GM21390 (cell line): ENCODE results near the gene TMEM134.

Experiments used
- ATAC-seq: cut with Tn5 transposase; IDR thresholded peaks from one replicate; pipeline ENCODE4 v1.9.1; 2021; ENCODE audit not compliant: unreplicated experiment

The TMEM134 gene

DNA sequence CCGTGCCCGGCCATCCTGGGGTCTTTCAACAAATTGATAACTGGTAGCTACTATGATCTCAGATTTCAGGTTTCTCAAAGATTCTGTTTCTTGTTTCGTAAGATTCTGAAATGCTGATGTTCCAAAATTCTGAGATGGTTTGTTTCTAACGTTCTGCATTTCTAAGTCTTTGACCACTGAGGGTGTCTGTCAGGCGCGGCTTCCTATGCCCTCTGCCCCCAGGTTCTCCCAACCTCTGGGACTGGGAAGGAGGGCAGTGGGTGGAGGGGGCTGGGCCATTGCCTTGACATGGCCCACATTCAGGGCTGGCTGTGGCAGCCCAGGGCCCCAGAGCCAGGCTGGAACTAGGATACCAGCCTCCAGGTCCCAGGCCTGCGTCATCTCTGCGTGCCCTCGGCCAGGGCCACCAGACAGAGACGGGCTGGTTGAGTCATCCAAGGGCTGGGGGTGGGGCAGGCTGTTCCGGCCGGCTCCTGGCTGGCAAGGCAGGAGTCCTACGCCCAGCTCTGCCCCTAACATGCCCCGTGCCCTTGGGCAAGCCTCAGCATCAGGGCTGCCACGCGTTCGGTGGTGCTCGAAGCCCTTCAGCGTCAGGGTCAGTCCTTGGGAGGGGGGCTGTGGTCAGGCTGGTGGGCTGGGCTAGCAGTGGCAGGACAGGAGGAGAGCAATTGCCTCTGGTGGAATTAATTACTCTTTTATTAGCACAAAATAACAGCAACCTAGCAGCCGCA lies 5.2 kb downstream of the TMEM134 start:
- ATAC-seq, result no peak

- ATAC-seq, result no peak
These were observed 5.9 kb downstream of the TMEM134 start for GRCh38 chr11:67463186-67463585.

GRCh38 chr11:67458266-67458665 lies 10.8 kb downstream of the TMEM134 start:
- ATAC-seq, result no peak

- no peak for ATAC-seq
These were observed 11.6 kb downstream of the TMEM134 start for GRCh38 chr11:67457453-67457852.

GRCh38 chr11:67456068-67456705 lies 12.9 kb downstream of the TMEM134 start:
- ATAC-seq, result no peak

- ATAC-seq, result no peak
These were observed 14.0 kb downstream of the TMEM134 start, which contains the start of gene CABP4 for GRCh38 chr11:67455054-67455453. Gene CABP4 (plus strand): TSS chr11:67455354. CDS start chr11:67455424, 70 bp downstream.

DNA sequence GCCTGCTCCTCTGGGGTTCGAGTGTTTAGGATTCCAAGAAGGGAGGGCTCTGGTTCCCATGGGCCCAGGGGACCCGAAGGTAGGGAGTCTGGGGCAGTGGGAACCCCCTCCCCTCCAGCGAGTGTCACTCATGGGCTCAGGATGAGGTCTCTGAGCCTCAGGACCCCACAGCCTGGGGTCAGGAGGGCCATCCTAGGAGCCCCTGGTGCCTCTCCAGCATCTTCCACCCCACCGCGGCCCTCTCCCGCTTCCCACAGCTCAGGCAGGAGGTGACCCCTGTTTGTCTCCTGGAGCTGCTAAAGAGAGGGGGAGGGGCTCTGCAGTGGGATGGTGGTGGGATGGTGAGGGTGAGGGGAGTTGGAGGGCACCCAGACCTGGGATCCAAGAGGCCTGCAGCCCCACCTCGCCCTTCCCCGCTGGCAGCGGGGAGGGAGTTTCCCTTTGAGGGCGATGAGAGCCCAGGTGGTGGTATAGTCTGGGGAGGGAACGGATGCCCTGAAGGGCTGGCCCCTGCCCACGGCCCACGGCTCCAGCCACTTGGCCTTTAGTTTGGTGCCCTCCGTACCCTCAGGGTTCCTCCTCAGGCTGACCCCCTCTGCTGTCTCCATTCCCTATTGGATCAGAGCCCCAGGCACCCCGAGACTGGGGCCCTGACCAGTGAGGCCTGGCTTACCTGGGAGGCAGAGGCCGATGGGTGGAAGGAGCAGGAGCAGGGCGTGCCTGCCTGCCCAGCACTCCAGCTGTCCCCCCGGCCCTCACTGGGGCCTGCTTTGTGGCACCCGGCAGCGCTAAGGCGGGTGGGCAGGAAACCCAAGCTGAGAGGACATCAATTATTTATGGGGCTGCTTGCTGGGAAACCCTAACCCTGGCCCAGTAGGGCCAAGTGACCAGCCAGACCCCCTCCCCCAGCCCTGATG lies 15.0 kb downstream of the TMEM134 start:
- no peak for ATAC-seq

- ATAC-seq, result no peak
These were observed 16.7 kb downstream of the TMEM134 start, which contains the start of gene GPR152 for GRCh38 chr11:67452141-67452952. Gene GPR152 (minus strand): TSS chr11:67452729. CDS start chr11:67452724, 5 bp downstream.

- ATAC-seq, result no peak
These were observed 17.4 kb downstream of the TMEM134 start for GRCh38 chr11:67451658-67451976.

GRCh38 chr11:67450796-67451657 lies 18.0 kb downstream of the TMEM134 start:
- ATAC-seq, result no peak

DNA sequence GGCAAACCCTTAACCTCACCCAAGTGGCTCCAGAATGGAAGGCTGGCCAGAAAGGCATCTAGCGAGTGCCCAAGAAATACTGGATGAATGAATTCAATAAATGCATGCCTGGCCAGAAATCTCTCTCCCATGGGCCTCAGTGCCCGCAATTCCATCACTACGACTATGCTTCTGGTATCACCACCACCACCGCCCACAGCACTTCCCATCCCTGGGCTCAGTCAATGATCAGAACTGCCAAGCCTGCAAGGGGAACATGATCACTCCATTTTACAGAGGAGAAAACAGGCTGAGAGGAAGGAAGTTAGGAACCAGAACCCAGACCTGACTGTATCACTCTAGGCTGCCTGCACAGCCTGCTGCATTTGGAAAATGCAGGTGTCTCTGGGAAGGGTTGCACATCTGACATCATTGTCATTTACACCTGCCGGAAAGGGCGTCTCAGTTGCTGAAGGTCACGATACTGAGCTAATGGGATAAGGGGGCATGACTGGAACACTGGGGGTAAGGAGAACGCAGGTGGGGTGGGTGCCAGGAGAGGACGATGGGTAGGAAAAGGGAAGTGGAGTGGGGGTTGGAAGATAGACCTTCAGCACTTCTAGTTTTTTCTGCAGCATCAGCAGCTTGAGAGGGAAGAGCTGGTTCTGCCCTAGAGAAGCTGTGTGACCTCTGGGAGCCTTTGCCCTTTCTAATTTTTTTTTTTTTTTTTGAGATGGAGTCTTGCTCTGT lies 19.8 kb downstream of the TMEM134 start:
- ATAC-seq, result no peak

GRCh38 chr11:67448220-67448609 lies 20.8 kb downstream of the TMEM134 start:
- no peak for ATAC-seq

- no peak for ATAC-seq
These were observed 23.5 kb downstream of the TMEM134 start for GRCh38 chr11:67445515-67445914.

DNA sequence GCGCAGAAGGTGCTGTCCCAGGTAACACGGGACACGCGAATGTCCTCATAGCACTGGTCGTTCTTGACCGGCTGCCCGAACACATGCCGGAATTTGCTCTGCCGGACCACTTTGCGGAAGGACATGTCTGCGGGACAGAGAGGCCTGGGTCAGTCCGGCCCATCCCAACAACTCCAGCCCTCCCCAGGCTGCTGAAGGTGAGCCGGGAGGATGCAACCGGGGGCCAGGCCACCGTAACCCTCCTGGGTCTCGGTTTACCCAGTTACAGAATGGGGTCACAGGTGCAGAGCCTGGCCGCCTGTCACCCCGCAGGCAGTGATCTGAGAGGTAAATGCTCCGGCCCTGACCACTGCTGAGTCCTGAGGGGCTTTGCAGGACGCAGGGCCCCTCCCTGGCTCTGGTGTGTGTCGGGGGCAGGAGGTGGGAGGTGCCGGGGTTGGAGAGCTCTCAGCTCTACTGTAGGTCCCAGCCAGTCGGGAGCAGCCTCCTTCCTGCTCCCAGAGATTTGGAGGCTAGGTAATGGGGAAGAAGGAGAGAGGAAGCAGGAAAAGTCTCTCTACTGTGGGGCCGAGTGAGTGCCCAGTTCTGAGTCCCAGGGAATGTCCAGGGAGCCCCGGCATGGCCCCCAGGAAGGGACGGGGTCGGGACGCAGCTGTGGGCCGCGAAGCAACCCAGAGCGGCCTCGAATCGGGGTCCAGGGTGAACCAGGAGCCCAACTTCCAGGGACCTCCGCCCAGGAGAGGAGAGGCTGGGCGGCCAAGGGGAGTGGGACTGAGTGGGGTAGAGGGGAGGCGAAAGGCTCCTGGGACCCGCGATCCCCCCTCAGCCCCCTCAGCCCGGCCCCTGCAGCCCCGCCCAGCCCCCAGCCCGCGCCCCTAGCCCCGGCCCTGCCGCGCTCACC lies 26.3 kb downstream of the TMEM134 start:
- ATAC-seq, result no peak

DNA sequence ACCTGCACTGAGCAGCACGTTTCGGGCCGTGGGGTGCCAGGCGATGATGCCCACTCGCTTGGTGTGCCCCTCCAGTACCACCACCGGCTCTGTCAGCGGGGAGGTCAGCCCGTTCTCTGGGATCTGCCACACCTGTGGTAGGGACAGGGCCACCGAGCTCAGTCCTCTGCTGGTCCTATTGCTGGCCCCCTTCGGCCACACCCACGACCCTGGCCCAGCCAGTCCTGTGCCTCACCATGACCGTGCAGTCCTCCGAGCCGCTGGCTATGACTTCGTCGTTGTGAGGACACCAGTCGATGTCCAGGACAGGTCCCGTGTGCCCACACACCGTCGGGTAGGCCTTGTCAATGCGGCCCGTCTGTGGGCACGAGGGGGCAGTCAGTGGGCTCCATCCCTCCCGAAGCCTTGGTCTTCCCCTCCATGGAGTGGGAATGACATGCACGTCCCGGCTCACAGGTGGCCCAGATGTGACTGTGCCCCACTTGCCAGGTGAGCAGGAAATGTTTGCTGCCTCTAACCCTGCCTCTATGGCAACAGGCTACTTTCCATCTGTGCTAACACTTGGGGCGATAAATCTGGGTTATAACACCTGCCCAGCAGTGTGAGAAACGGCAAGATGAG lies 27.2 kb downstream of the TMEM134 start:
- ATAC-seq, result no peak

DNA sequence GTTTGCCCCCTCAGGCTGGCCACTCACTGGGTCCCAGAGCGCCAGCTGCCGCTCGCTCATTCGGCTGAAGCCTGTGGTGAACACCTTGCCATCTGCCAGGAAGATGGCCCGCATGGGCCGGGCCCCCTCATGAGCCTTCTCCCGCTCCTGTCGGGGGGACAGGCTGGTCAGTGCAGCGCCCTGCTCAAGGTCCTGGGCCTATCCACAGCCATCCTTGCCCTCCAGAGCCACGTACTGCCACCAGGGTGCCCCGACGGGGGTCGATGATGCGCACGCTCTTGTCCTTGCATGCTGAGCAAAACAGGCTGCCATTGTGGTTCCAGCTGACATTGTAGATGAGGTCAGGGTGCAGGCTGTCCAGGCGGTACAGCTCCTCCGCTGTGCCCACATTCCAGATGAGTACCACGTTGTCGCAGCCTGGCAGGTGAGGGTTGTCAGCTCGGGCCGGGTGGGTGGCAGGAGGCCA lies 27.9 kb downstream of the TMEM134 start:
- no peak for ATAC-seq

DNA sequence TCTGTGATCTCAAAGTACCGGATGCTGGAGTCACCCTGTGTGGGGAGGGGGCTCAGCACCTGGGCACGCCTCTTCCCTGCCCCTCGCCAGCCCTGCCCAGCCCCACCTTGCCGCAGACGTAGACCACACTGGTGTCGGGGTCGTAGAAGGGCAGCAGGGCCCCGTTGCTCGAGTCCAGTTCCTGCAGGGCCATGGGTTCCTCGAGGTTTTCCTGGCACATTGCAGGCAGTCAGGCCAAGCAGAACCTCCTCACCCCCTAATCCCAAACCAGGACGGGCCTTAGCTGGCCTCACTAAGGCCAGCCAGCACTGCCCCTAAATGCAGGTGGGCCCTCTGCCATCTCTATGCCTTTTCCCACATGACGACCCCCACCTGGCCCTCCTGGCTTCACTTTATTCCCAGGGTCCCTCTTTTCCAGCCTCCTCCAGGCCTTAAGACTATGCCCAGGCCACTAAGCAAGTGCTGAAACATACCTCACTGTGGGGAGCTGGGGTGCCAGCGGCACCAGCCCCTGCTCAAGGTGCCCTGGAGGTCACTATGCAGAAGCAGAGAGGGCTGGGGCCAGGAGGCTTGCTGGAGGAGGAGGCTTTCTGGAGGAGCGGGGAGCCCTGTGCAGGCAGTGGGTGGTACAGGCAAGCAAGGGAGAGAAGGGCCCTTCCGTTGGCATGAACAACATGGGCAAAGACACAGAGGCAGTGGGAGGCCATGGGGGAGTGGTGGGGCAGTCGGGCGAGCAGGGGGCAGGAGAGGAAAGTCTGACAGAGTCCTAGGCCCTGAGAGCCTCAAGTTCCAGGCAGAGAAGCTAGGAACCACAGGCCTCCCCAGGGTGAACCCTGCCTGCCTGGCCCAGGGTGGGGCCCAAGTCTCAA lies 28.6 kb downstream of the TMEM134 start:
- no peak for ATAC-seq
